Measurements from ENCODE around the gene LMF2. TPM values are rescaled to one million over a fixed set of nuclear protein-coding genes. Genes with fewer than 3 reads are reported as not detected.

Gene LMF2
- total and polyA plus RNA-seq, 2 of the 8 experiments (the other 6 are each of a cell fraction or from before 2014, with no cell fraction given), result 34.3 to 62.9 TPM

DNA sequence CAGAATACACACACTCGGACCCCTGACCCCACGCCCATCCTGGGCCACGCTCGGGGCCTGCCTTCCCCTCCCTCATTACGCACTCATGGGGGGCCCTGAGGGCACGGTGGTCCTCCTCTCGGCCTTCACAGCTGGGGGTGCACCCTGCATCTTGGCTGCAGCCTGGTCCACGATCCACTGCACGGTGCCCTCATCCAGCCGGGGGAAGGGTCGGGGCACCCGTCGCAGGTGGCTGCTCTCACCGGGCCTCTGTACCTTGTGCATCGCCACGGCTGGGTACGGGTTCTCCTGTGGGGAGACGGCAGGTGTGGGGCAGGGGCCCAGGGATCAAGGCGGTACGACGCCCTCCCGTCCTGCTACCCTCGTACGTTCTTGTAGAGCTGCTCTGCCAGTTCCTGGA is 43.1 kb downstream of the LMF2 start:
- Histone ChIP-seq H3K9ac (replicated peaks in 1 of 4; ENCODE audit: extremely low read depth in 1 of 4, low read depth in 3 of 4, low read length in 3 of 4) (no peak overlapping the region), H3K27me3 (replicated peaks in 1 of 4; ENCODE audit: control insufficient read depth in 3 of 4, extremely low read depth in 1 of 4, insufficient read depth in 3 of 4, low read length in 3 of 4) (no peaks in the 10 kb centered on the region), H3K56ac (replicated peaks; ENCODE audit: insufficient read length, low read depth, low read length) (no peak overlapping the region), H4K20me1 (replicated peaks in 1 of 2; ENCODE audit: control insufficient read depth in 1 of 2, insufficient read depth in 2 of 2, low read length in 2 of 2) (peaks cover 11 to 34% of the 10 kb centered on the region in 2 experiments), H4K91ac (replicated peaks; ENCODE audit: insufficient read length, low read length) (no peak overlapping the region), H3K23ac (ENCODE audit: insufficient read length) (no peak overlapping the region), H3K79me1 (ENCODE audit: low read depth, low read length) (peaks cover 7% of the 10 kb centered on the region), H3K4ac (replicated peaks; ENCODE audit: insufficient read length, low read depth, low read length) (no peak overlapping the region), H3K4me1 (replicated peaks in 1 of 4; ENCODE audit: control insufficient read depth in 3 of 4, insufficient read depth in 4 of 4, low read length in 3 of 4) (peaks cover 0 to 1% (median 0%) of the 10 kb centered on the region in 4 experiments; a peak in 1 of 7 replicates), H2BK12ac (ENCODE audit: low read depth, low read length) (no peak overlapping the region), H3K36me3 (ENCODE audit: control insufficient read depth in 2 of 4, insufficient read depth in 4 of 4, low read length in 3 of 4) (peaks cover 23 to 77% (median 53%) of the 10 kb centered on the region in 4 experiments), H3K18ac (ENCODE audit: extremely low read depth, low read length) (no peak overlapping the region), H3K79me2 (ENCODE audit: control insufficient read depth in 1 of 2, insufficient read depth in 2 of 2, low read length in 2 of 2) (peaks cover 0 to 15% of the 10 kb centered on the region in 2 experiments; a peak in 2 of 4 replicates), H4K8ac (ENCODE audit: extremely low read depth, insufficient read depth, low read length) (no peak overlapping the region; the same call in 1 of the 2 replicates), H3K23me2 (ENCODE audit: low read depth, low read length) (no peaks in the 10 kb centered on the region; the same call in 1 of the 2 replicates), H2AFZ (ENCODE audit: low read length) (no peak overlapping the region), H3K4me2 (ENCODE audit: insufficient read depth in 1 of 2, low read depth in 2 of 2, low read length in 2 of 2) (no peak overlapping the region), H2BK5ac (ENCODE audit: low read depth, low read length) (no peak overlapping the region), H3K27ac (ENCODE audit: low read depth, low read length) (no peak overlapping the region), H2BK15ac (ENCODE audit: low read length) (no peak overlapping the region), H2AK5ac (ENCODE audit: low read depth, low read length) (no peak overlapping the region), H2BK20ac (ENCODE audit: low read length) (no peak overlapping the region), H3K4me3 (ENCODE audit: extremely low read depth in 1 of 4, insufficient read depth in 2 of 4, low read depth in 3 of 4, low read length in 4 of 4) (no peak overlapping the region), H2BK120ac (replicated peaks; ENCODE audit: low read depth, low read length) (no peak overlapping the region), H3K14ac (ENCODE audit: insufficient read length) (no peak overlapping the region), H4K5ac (ENCODE audit: insufficient read length, low read depth, low read length) (no peak overlapping the region), H3K9me3 (ENCODE audit: insufficient read depth in 2 of 2, low read depth in 1 of 2, low read length in 1 of 2) (no peaks in the 10 kb centered on the region)
- no peak for DNase-seq (ENCODE audit: low read depth in 1 of 2, low spot score in 2 of 2)
- ChIA-PET CTCF (ENCODE audit: partially characterized antibody) (interaction anchor here (0.6 to 1.9 kb wide), 4 partner anchors 29 to 235 kb away, joined by 3 to 13 read pairs (median 3); no protein-coding TSS in a partner anchor), POLR2A (ENCODE audit: partially characterized antibody) (interaction anchor here (1.1 kb wide), 1 partner anchor 18 kb away, joined by 4 read pairs; the partner anchor contains the start of gene ADM2)
- no peak for FAIRE-seq
- 97% methylated on average over 6 of the region's 24 CpGs; no CpG with 5 or more reads in 1 of the 2 experiments for WGBS, 2 experiments (ENCODE audit: extremely low coverage in 1 of 2, insufficient coverage in 1 of 2, insufficient read length in 1 of 2, insufficient replicate concordance in 2 of 2, low coverage in 1 of 2, low lambda C conversion rate in 2 of 2, missing lambda C conversion rate in 1 of 2)
- no peak for TF ChIP-seq SP2 (IDR thresholded peaks at IDR 0.05; ENCODE audit: low read length)
- TF ChIP-seq MAX (IDR thresholded peaks at IDR 0.05), result no peak
- no peak for TF ChIP-seq JUN (IDR thresholded peaks at IDR 0.05; ENCODE audit: low read depth, low read length)
- TF ChIP-seq TCF12 (IDR thresholded peaks at IDR 0.05; ENCODE audit: low read depth, low read length), result no peak
- no peak for TF ChIP-seq CBX8 (IDR thresholded peaks at IDR 0.05; ENCODE audit: borderline replicate concordance, low read depth, low read length)
- TF ChIP-seq, protein P1, sequence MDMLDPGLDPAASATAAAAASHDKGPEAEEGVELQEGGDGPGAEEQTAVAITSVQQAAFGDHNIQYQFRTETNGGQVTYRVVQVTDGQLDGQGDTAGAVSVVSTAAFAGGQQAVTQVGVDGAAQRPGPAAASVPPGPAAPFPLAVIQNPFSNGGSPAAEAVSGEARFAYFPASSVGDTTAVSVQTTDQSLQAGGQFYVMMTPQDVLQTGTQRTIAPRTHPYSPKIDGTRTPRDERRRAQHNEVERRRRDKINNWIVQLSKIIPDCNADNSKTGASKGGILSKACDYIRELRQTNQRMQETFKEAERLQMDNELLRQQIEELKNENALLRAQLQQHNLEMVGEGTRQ (IDR thresholded peaks at IDR 0.05; ENCODE audit: low read length), result no peak
- no peak for TF ChIP-seq HDAC2 (IDR thresholded peaks at IDR 0.05; ENCODE audit: borderline replicate concordance in 1 of 2, low read depth in 2 of 2, low read length in 2 of 2)
- TF ChIP-seq, protein P2, sequence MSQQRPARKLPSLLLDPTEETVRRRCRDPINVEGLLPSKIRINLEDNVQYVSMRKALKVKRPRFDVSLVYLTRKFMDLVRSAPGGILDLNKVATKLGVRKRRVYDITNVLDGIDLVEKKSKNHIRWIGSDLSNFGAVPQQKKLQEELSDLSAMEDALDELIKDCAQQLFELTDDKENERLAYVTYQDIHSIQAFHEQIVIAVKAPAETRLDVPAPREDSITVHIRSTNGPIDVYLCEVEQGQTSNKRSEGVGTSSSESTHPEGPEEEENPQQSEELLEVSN (IDR thresholded peaks at IDR 0.05), result no peak
- TF ChIP-seq RFX5 (IDR thresholded peaks at IDR 0.05; ENCODE audit: borderline replicate concordance, low read depth, low read length), result no peak
- TF ChIP-seq SRF (IDR thresholded peaks at IDR 0.05; ENCODE audit: low read depth, low read length), result no peak
- TF ChIP-seq KDM5A (IDR thresholded peaks at IDR 0.05; ENCODE audit: low read length), result no peak
- no peak for TF ChIP-seq TAF1 (IDR thresholded peaks at IDR 0.05; ENCODE audit: low read depth, low read length)

All from H1 (cell line).